Measurements from ENCODE around the gene GATD1.

The GATD1 gene

GRCh38 chr11:795634-796564, 18.6 kb upstream of the GATD1 start:
- DNase-seq (ENCODE audit: low read depth in 3 of 3) = peak; percentile 77 to 84 (median 83)

- DNase-seq (ENCODE audit: low read depth in 3 of 3) = no peak
Measured at GRCh38 chr11:794766-795633, 17.7 kb upstream of the GATD1 start.

GRCh38 chr11:794013-794765, 16.9 kb upstream of the GATD1 start:
- DNase-seq (ENCODE audit: low read depth in 3 of 3) = no peak

- DNase-seq (ENCODE audit: low read depth in 3 of 3) = no peak
Measured at GRCh38 chr11:793556-793955, 16.3 kb upstream of the GATD1 start.

- DNase-seq (ENCODE audit: low read depth in 3 of 3) = no peak
Measured at GRCh38 chr11:792873-793272, 15.6 kb upstream of the GATD1 start.

DNA sequence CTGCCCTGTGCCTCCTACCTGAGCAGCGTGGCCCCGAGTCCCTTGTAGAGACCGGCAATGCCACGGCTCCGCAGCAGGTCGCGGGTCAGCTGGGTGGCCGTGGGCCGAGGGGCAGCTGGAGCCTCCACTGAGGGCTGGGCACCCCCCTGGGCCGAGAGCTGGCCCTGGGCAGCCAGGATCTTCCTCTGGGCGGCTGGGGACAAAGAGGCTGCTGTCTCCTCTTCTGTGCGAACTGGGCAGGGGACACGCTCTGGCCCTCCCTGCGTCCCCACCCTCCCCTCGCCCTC, 15.2 kb upstream of the GATD1 start:
- no peak for DNase-seq (ENCODE audit: low read depth in 3 of 3)

DNA sequence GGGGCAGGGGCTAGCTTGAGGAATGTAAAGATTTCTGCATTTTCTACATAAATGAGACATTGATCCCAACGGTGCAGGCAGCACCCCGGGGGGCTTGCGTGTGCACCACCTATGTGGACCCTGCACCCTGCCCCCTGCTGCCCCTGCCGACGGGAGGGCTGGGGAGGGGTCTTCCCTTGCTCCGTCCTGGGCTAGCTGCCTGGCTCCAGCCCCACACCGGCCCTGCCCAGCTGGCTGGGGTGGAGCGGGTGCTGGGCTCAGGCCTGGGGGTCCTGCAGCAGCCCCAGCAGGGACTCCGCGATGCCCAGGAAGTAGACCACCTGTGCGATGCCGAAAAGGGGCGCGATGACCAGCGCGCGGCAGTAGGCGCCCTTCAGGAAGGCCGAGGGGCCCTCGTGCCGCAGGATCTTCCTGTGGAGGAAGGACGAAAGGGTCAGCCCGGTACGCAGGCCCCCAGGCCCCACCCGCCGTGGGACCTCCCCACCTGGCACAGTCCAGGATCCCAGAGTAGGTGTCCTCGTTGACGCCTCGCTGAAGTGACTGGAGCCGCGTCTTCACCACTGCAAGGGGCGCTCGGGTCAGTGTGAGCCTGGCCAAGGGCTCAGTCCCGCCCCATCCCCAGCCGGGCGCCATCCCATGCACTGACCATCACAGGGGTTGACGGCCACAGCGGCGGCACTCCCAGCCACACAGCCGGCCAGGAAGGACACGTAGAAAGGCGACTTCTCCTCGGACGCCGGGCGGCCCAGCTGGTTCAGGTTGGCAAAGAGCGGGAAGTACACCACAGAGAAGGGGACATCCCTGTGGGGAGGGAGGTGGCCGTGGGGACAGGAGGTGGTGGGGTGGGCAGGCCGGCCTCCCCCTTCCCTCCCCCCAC, 14.6 kb upstream of the GATD1 start:
- DNase-seq (ENCODE audit: low read depth in 3 of 3) = no peak

DNA sequence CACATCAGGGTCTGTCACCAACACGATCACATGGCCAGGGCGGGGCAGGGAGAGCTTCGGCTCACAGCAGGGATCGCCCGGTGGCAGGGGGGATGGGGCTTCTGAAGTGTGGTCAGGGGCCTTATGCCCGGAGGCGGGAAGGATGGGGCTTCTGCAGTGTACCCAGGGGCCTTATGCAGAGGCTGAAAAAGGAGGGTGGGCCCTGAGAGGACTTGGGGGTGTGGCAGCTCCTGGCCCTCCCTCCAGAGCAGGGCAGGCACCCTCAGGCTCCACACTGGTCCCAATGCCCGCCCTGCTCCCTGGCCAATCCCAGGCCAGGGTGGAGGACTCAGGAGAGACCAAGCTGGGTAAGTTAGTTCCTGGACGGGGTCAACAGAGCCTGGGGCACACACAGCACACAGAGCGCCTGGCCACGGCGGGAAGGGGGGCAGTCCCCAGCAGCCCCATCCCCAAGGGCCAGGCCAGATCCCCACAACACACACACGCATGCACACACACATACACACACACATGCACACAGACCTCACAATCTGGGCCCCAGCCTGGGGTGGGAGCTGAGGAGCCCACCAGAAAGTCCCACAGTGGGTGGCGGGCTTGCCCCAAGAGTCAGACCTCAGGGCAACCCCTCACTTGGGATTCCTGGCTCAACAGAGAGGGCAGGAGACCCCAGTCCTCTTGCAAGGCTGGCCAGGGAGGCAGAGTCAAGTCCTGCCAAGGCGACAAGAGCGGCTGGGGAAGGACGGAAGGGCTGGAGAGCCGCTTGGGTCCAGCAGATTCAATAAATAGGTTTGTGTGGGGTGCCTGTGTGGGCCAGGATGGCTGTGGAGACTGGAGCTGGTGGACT, 13.7 kb upstream of the GATD1 start:
- DNase-seq (ENCODE audit: low read depth in 3 of 3) = no peak

DNA sequence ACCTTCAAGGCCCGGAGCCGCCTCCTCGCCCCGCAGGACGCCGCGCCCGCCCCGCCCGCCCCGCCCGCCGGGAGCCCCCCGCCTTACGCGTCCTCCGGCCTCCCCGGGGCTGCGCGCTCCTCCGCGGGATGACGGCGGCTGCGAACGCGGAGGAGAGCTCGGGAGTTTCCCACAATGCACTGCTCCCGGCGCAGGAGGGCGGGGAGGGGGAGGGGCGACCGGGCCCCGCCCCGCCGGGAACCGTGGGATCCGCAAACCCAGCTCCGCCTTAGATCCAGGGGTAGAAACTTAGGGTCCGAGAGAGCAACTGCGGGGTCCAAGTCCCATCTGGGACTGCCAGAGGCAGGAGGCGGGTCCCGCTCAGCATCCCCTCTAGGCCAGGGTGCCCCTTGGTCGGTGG, 12.7 kb upstream of the GATD1 start, which contains the start of gene CEND1:
TSS of gene CEND1 (minus strand) at position 148 of the 400 bp plus-strand sequence. CDS start 1,514 bp downstream, outside the sequence.
- peak in 1 of 3 donors; percentile 63 for DNase-seq (ENCODE audit: low read depth in 3 of 3)

- DNase-seq (ENCODE audit: low read depth in 3 of 3) = no peak
Measured at GRCh38 chr11:788953-789940, 12.0 kb upstream of the GATD1 start.

DNA sequence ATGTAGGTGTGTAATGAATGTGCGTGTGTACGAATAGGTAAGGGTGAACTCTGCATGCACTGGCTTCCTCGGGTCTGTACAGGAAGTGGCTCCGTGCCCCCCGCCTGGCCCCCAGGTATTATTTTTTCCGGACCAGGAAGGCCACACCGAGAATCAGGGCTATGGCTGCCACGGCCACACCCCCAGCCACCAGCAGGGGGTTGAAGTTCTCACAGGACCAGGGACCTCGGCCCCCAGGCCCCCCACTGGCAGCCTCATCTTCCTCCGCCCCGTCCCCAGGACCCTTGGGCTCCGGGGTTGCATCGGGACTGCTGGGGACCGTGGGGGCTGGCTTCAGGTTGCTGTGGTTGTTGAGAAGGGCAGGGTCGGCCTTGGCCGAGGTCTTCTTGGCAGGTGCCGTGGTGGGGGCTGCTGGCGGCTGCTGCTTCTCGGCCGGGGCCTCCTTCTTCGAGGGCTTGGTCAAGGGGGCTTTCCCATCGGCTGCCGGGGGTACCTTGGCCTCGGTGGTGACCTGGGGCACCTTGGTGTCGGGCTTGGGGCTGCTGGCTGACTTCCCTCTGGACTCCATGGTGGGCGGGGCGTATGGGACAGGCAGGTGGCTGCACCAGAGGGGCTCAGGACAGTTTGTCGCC, 10.8 kb upstream of the GATD1 start:
- no peak for DNase-seq (ENCODE audit: low read depth in 3 of 3)

DNA sequence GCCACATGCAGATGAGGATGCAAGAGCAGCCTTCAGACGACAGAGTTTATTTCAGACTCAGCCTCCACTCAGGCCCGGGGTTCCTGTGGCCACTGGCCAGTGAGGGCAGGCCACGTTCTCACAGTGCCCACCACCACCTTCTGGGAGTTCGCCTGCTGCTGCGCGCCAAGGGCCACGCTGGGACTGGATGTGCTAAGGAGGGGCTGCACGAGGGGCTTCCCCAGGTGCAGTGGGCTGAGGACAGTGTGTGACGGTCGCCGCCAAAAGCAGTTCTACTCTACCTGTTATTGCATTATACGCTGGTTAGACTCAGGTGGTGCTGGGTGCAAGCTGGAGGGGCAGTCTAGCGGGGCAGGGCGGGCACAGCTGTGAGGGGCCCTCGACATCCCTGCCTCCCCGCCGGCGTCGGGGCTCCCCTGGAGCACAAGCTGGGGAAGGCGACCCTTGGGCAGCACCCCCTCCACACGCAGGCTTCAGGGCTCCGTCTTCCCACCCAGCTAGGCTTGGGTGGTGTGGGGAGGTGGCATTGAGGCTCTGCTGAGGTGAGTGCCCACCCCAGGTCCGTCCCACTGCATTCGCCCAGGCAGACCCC, 9.9 kb upstream of the GATD1 start:
- no peak for DNase-seq (ENCODE audit: low read depth in 3 of 3)

DNA sequence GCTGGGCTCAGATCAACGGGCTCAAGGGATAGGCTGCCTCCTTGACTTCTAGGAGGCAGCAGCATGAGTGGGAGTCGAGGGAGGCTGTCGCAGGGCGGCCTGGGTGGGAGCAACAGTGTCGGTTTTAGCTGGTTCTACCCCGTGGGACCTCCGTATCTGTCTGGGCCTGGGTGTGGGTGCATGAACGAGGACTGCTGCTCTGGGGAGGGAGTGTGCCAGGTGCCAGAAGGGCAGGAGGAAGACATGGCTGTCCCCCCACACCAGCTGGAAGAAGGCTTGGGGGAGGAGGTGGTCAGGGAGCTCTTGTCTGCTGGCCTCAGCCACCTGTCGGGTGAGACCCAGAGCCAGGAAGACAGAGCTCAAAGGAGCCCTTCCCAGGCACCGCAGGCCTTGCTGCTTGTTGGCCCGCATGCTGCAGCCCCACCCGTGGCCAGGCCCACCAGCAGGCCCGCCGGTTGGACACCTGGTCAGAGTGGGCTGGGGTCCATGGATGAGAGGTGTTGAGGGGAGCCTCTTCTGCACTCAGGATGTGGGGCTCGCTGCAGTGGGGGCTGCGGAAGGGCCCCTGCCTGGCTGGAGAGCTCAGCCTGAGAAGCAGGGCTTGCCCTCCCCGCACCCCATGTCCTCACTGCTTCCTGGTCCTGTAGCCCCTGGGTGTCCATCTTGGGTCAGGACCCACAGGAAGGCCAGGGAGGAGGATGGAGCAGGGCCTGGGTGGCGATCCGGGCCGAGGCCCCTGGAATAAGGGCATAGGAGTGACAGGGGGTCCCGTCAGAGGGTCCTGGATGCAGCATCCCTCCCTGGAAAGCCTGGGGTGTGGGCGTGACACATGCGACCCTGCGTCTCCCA, 9.2 kb upstream of the GATD1 start:
- DNase-seq (ENCODE audit: low read depth in 3 of 3) = no peak

GRCh38 chr11:783581-784015, 6.3 kb upstream of the GATD1 start:
- no peak for DNase-seq (ENCODE audit: low read depth in 3 of 3)

GRCh38 chr11:782264-783174, 5.2 kb upstream of the GATD1 start:
- DNase-seq (ENCODE audit: low read depth in 3 of 3) = no peak

GRCh38 chr11:779955-780532, 2.8 kb upstream of the GATD1 start:
- no peak for DNase-seq (ENCODE audit: low read depth in 3 of 3)
